ENCODE measurements around the gene F5.

F5 gene

DNA sequence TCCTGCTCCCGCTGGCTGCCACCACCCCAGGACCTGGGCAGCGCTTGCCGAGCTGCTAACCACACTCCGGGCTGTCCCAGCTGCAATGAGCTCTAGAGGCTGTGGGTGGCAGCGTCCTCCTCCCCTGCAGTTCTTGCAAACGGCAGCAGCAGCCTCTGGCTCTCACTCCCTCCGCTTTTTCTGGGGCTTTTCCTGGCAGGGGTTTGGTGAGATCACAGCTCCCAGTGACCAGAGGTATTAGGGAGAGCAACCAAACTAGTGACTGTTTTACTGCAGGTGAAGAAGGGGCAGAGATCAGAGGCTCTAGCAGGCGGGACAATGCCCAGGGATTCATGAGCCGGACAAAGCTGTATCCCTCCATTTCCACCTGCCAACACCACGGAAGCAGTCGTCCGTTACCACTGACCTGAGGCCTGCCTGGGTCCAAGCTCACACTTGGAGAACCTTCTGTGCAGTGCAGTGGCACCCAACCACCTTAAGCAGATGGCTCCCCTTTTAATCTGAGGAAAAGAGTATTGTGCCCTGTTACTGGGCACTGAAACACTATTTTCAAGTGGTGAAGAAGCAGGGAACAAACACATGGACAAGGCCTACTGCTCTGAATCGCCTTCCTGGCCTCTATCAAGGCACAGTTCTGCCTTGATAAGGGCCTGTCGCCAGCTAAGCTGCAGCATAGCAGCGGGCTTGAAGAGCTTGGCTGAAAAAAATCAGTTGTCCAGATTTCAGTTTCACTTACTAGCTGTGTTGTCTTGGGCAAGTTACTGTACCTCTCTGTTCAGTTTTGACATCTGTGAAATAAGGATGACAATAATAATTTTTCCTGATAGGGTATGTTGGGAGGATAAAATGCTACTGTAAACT is at the start of gene F5:
Gene F5 (minus strand): TSS at position 87 of the 861 bp plus-strand sequence. CDS start 95 bp downstream, outside the sequence.
- Histone ChIP-seq H3K36me3 (ENCODE audit: insufficient read depth, low read length) (no peaks in the 10 kb centered on the region), H3K9ac (ENCODE audit: low read depth, low read length) (peak within 1 kb of the TSS; percentile 47; the same call in 1 of the 2 replicates), H3K4me1 (ENCODE audit: insufficient read depth, low read length) (no peaks in the 10 kb centered on the region), H3K9me3 (ENCODE audit: control insufficient read depth, insufficient read depth, low read length) (no peaks in the 10 kb centered on the region)

DNA sequence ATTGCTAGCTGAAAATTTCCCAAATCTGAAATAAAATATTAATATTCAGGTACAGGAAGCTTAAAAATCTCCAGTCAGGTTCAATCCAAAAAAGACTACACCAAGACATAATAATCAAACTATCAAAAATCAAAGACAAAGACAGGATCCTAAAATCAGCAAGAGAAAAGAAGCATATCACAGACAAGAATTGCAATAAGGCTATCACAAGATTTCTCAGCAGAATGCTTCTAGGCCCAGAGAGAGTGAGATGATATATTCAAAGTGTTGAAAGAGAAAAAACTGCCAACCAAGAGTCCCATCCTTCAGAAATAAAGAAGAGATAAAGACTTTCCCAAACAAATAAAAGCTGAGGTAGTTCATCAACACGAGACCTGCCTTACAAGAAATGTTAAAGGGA is 48.6 kb upstream of the F5 start:
- H3K9me3 ChIP-seq (ENCODE audit: control insufficient read depth, insufficient read depth, low read length), result no peaks in the 10 kb centered on the region; the same call in 1 of the 2 replicates
- H3K36me3 ChIP-seq (ENCODE audit: insufficient read depth, low read length), result no peaks in the 10 kb centered on the region
- no peak overlapping the region for H3K9ac ChIP-seq (ENCODE audit: low read depth, low read length)
- no peaks in the 10 kb centered on the region for H3K4me1 ChIP-seq (ENCODE audit: insufficient read depth, low read length)

DNA sequence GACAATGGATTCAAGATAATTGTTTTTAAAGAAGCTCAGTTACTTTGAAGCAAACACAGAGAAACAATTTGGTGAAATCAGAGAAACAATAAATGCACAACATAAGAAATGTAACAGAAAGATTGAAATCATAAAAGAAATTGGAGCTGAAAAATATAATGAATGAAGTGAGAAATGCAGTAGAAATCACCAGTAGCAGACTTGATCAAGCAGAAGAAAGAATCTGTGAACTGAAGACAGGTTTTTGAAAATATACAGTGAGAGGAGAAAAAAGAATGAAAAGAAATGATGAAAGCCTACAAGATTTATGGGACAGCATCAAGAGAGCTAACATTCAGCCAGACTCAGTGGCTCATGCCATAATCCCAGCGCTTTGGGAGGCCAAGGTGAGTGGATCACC is 47.9 kb upstream of the F5 start:
- H3K9ac ChIP-seq (ENCODE audit: low read depth, low read length), result no peak overlapping the region
- no peaks in the 10 kb centered on the region; the same call in 1 of the 2 replicates for H3K9me3 ChIP-seq (ENCODE audit: control insufficient read depth, insufficient read depth, low read length)
- H3K36me3 ChIP-seq (ENCODE audit: insufficient read depth, low read length), result no peaks in the 10 kb centered on the region
- no peaks in the 10 kb centered on the region for H3K4me1 ChIP-seq (ENCODE audit: insufficient read depth, low read length)

DNA sequence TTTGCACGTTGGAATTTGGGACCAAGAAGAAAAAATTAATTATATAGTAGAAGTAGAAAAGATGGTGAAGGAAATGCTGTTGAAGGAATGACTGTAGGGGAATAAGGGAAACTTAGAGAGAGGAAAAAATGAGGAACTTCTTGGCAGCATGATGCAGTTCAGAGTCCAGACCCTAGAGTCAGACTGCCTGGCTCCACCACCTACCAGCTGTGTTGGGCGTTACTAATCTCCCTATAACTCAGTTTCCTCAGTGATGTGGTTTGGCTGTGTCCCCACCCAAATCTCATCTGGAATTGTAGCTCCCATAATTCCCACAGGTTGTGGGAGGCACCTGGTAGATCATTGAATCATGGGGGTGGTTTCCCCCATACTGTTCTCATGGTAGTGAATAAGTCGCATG is 45.0 kb upstream of the F5 start:
- Histone ChIP-seq H3K4me1 (ENCODE audit: insufficient read depth, low read length) (no peaks in the 10 kb centered on the region), H3K36me3 (ENCODE audit: insufficient read depth, low read length) (no peaks in the 10 kb centered on the region), H3K9me3 (ENCODE audit: control insufficient read depth, insufficient read depth, low read length) (no peaks in the 10 kb centered on the region; the same call in 1 of the 2 replicates), H3K9ac (ENCODE audit: low read depth, low read length) (no peak overlapping the region)

DNA sequence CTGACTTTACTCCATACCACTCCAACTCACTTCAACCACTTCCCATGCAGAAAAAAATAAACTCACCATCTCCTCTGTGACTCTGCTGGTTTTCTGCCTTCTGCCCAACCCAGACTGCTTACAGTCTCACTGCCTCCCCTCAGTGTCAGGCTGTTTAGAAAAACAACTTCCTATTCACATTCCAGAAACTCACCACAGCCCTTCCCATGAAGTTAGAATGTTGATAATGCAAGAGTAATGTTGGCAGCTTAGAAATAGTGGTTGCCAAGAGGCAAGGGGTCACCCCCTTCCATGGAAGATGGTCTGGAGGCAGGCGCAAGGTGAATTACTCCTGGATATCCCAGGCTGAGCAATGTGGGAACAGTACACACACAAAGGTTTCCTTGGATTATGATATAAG is 43.7 kb upstream of the F5 start, which contains the start of gene SELP:
Gene SELP (minus strand): TSS at position 119 of the 400 bp plus-strand sequence. CDS start 50 bp downstream, at position 69.
- Histone ChIP-seq H3K9ac (ENCODE audit: low read depth, low read length) (no peak within 1 kb of the TSS), H3K4me1 (ENCODE audit: insufficient read depth, low read length) (no peaks in the 10 kb centered on the region), H3K9me3 (ENCODE audit: control insufficient read depth, insufficient read depth, low read length) (no peaks in the 10 kb centered on the region; the same call in 1 of the 2 replicates), H3K36me3 (ENCODE audit: insufficient read depth, low read length) (no peaks in the 10 kb centered on the region)

DNA sequence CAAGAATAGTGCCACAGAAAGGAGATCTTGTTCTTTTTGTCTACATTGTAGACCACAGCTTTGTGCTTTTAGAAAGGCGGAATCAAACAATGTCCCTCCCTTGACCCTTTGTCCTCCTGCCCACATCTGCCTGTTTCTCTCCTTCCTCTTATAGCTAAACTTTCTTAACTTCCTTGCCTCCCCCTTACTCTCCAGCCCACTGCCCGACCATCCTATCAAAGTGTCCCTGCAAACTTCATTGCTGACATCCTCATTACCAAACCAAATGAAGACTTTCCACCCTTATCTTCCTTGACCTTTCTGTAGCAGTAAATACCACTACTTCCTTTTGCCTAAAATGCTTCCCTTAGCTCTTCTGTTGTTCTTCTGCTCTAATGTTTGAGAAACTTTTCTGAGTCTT is 38.6 kb upstream of the F5 start:
- no peaks in the 10 kb centered on the region for H3K36me3 ChIP-seq (ENCODE audit: insufficient read depth, low read length)
- no peaks in the 10 kb centered on the region for H3K4me1 ChIP-seq (ENCODE audit: insufficient read depth, low read length)
- no peak overlapping the region for H3K9ac ChIP-seq (ENCODE audit: low read depth, low read length)
- H3K9me3 ChIP-seq (ENCODE audit: control insufficient read depth, insufficient read depth, low read length), result no peaks in the 10 kb centered on the region

DNA sequence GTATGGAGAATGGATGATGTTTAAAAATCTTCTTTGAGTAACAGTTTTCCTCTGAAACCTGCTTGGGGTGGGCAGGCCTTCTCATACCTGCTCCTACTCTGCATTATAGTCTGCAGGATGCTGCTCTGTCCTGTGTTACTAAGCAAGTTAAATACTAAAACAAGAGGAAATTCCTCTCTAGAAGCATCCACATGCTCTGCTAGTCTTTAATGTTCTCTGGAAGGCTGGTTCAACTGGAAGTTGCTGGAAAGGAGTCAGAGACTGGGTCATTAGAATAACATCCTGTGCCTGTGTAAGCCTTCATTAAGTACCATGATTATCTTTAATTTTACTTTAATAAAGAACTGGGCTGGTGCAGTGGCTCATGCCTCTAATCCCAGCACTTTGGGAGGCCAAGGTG is 37.8 kb upstream of the F5 start:
- Histone ChIP-seq H3K36me3 (ENCODE audit: insufficient read depth, low read length) (no peaks in the 10 kb centered on the region), H3K9me3 (ENCODE audit: control insufficient read depth, insufficient read depth, low read length) (no peaks in the 10 kb centered on the region), H3K4me1 (ENCODE audit: insufficient read depth, low read length) (no peaks in the 10 kb centered on the region), H3K9ac (ENCODE audit: low read depth, low read length) (no peak overlapping the region)

DNA sequence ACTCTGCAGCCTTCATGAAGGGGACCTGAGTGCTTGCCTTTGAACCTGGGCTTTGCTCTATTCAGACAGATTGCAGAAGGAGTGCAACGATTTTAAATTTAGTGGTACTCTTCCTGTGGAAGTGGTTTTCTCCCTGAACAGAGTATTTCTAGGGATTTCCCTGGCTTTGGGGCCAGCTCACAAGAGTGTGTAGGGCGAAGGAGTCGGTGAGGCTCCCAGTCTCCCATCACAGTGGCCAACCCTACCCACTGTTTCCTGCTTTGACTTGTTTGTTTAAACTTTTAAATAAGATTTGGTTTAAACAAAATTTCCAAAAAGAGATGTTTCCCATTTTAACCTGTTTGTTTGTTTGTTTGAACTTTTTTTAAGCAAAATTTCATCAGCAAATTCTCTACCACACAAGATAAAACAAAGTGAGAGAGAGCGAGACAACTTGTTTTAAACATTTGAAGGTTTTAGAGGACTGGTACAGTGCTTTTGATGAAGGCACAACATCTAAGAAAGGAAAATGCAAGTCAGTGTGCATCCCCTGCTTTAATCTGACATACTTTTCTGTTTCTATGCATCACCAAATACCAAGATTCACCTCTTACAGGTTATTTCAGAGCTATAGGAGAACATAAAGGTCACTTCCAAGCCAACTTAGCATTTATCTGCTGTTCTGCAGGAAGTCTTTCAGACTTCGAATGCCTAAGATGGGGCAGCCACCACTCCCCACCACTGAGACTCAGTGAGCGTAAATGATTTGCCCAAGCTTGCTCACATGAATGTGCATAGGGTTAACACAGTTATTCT is 37.0 kb upstream of the F5 start:
- no peak overlapping the region for H3K9ac ChIP-seq (ENCODE audit: low read depth, low read length)
- H3K9me3 ChIP-seq (ENCODE audit: control insufficient read depth, insufficient read depth, low read length), result no peaks in the 10 kb centered on the region
- H3K36me3 ChIP-seq (ENCODE audit: insufficient read depth, low read length), result no peaks in the 10 kb centered on the region
- H3K4me1 ChIP-seq (ENCODE audit: insufficient read depth, low read length), result no peaks in the 10 kb centered on the region

DNA sequence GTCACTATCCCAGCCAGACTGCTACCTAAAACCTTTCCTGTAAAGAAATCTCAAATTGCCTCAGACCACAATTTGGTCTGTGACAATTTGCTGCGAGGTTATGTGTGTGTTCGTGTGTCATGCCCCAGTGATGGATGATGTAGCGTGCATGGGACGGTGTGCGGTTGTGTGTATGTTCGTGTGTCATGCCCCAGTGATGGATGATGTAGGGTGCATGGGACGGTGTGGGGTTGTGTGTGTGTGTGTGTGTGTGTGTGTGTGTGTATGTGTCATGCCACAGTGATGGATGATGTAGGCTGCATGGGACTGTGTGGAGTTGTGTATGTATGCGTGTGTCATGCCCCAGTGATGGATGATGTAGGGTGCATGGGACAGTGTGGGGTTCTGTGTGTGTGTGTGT is 34.3 kb upstream of the F5 start:
- no peaks in the 10 kb centered on the region for H3K36me3 ChIP-seq (ENCODE audit: insufficient read depth, low read length)
- H3K4me1 ChIP-seq (ENCODE audit: insufficient read depth, low read length), result no peaks in the 10 kb centered on the region
- no peaks in the 10 kb centered on the region for H3K9me3 ChIP-seq (ENCODE audit: control insufficient read depth, insufficient read depth, low read length)
- H3K9ac ChIP-seq (ENCODE audit: low read depth, low read length), result no peak overlapping the region

DNA sequence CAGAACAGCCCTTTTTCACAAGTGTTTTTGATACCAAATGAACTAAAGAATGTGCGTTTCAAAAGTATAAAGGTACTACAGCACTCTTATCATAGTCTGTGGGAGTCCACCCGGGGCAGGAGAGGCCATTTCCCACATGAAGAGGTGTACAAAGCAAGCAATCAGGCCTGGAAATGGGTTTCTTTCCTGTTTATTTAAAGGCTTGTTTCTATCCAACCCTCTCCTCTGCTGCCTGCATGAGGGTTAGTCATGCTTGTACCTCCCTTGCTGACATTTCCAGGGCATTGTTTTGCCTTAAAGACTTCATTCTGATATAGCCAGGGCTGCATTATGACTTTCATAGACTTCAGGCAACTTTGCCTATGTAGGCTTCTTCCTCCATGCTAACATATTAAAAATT is 32.1 kb upstream of the F5 start:
- Histone ChIP-seq H3K4me1 (ENCODE audit: insufficient read depth, low read length) (no peaks in the 10 kb centered on the region), H3K9ac (ENCODE audit: low read depth, low read length) (no peak overlapping the region), H3K9me3 (ENCODE audit: control insufficient read depth, insufficient read depth, low read length) (no peaks in the 10 kb centered on the region), H3K36me3 (ENCODE audit: insufficient read depth, low read length) (no peaks in the 10 kb centered on the region)

DNA sequence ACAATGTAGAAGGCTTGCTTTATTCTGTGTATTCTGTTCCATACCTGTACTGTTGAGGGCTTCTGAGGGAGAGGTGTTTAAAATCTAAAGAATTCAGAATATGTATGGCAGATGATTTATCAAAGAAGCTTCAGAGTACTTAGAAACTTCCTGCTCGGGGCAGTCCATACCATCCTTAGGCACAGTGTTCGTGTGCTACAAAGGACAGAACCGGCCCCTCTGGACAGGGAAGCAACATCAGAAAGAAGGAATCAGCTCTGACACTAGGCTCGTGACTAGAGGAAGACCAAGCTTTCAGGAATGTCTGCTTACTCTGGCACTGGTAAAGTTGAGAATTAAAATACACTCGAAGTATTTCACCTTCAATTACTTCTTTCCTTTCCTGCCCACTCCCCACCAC is 29.5 kb upstream of the F5 start:
- no peaks in the 10 kb centered on the region for H3K4me1 ChIP-seq (ENCODE audit: insufficient read depth, low read length)
- no peaks in the 10 kb centered on the region for H3K36me3 ChIP-seq (ENCODE audit: insufficient read depth, low read length)

DNA sequence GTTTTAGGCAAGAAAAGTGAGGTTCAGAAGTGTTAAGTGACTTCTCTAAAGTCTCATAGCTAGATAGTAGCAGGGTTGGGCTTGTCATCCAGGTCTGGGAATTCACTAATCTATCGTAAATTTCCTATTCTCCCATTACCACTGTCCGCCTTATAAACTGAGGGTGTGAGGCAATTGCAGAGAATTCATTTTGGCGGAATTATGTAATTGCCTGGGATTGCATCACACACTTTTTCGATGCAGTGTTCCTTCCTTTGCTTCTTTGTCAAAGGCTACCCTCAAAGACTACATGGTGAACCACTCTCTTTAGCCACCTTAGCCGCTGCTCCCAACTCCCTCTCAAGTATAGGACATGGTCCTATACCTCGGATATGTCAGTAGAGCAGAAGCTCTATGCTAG is 24.6 kb upstream of the F5 start:
- no peaks in the 10 kb centered on the region for H3K4me1 ChIP-seq (ENCODE audit: insufficient read depth, low read length)
- H3K9me3 ChIP-seq (ENCODE audit: control insufficient read depth, insufficient read depth, low read length), result no peaks in the 10 kb centered on the region
- no peaks in the 10 kb centered on the region for H3K36me3 ChIP-seq (ENCODE audit: insufficient read depth, low read length)
- no peak overlapping the region for H3K9ac ChIP-seq (ENCODE audit: low read depth, low read length)

More for the DNA sequence above, 29.5 kb upstream of the F5 start:
- no peak overlapping the region for H3K9ac ChIP-seq (ENCODE audit: low read depth, low read length)
- H3K9me3 ChIP-seq (ENCODE audit: control insufficient read depth, insufficient read depth, low read length), result no peaks in the 10 kb centered on the region

DNA sequence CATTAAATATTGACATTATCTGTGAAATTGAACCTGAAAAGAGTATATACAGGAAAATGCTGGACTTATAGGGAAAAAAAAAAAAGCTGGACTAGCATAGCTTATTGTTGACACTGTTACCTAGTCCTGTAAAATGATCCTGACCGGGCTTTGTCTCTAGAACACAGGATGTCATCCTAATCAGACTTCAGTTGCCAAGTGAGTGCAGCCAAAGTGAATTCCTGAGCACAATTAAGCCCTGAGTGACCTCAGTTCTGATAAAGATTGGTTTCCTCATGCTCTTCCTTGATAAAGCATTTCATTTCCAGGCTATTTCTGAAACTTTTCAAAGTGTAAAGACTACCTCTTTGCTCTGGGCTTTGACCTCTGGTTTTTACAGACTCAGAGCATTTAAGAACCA is 23.8 kb upstream of the F5 start:
- no peaks in the 10 kb centered on the region for H3K36me3 ChIP-seq (ENCODE audit: insufficient read depth, low read length)
- no peaks in the 10 kb centered on the region for H3K4me1 ChIP-seq (ENCODE audit: insufficient read depth, low read length)
- H3K9ac ChIP-seq (ENCODE audit: low read depth, low read length), result no peak overlapping the region
- no peaks in the 10 kb centered on the region for H3K9me3 ChIP-seq (ENCODE audit: control insufficient read depth, insufficient read depth, low read length)

DNA sequence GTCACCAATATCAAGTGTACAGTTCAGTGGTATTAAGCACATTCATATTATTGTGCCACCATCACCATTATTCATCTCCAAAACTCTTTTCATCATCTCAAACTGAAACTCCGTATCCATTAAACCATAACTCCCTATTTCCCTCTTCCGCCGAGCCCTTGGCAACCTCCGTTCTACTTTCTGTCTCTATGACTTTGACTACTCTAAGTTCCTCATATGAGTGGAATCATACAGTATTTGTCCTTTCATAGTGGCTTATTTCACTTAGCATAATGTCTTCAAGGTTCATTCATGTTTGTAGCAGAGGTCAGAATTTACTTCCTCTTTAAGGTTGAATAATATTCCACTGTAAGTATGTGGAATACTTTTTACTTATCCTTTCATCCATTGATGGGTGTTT is 21.9 kb upstream of the F5 start:
- no peaks in the 10 kb centered on the region for H3K4me1 ChIP-seq (ENCODE audit: insufficient read depth, low read length)
- no peaks in the 10 kb centered on the region for H3K9me3 ChIP-seq (ENCODE audit: control insufficient read depth, insufficient read depth, low read length)
- no peaks in the 10 kb centered on the region for H3K36me3 ChIP-seq (ENCODE audit: insufficient read depth, low read length)
- no peak overlapping the region for H3K9ac ChIP-seq (ENCODE audit: low read depth, low read length)

Measured in ES-I3 (cell line).